ENCODE measurements around the gene RPN2.

The RPN2 gene

DNA sequence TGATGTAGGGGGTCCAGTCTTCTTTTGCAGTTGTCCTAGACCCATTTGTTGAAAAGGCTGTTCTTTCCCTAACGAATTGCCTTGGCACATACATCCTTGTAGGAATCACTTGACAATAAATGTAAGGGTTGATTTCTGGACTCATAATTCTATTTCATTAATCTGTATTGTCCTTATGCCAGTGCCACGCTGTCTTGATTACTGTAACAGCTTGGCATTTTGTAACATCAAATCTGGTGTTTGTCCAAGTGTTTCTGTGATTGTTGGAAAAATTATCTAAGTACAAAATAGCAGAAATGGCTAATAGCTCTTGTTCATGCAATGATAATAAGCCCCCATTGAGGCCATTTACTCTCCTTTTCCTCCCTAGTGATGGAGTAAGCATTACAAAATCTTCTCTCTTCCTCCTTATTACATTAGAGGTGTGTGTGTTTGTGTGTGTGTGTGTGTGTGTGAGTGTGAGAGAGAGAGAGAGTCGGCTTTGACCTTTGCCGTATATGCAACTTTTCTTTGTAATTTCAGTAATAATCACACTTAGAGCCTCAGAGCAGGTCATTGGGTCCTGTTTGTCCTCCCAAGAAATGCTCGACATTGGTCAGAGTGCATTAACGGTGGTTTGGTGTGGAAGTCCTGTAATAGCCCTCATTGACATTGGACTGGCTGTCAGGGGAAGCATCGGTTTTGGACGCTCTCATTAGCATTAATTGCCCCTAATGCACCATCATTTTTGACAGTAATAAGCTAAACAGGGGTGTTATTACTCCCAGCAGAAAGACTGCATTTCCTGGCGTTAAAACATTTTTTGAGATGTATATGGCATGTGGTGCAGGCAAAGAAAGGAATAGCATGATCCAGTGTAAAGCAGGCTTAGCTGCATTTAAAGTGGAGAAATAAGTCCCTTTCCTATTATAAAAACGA is 40.9 kb downstream of the RPN2 start:
- DNase-seq = no peak

DNA sequence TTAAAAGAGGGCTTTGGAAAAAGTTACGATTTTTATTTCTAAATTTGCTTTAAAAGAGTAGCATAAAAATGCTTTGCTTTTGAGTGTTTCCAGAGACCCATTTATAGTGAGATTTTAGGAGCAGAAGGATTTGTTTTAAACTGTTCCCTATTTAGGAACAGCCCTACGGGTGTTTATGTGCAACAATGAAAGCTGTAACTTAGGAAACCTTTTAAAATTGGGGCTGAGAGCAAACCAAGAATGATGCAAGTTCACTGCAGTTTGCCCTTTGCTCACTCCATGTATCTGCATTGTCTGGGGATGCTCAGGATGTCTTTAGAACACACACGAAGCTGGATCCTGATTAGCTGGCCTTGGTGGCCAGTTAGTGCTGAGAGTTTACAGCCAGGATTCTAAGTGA is 41.6 kb downstream of the RPN2 start:
- DNase-seq = no peak

DNA sequence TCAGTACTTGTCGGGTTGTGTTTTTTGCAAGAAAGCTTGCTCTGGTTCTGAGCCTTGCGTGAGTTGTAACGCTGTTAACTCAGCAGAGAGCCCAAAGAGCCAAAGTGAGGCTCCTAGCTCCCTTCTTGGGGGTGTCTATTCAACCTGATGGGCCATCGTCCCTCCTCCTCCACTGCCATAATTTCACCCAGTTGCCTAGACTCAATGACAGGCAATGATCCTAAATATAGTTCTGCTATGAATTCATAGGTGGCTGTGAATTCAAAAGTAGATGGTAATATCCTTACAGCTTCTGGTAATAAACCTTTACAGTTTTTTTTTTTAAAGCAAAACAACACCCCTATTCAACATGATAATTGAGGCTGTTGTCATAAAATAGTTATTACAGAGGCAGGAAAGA is 43.0 kb downstream of the RPN2 start:
- DNase-seq = no peak

DNA sequence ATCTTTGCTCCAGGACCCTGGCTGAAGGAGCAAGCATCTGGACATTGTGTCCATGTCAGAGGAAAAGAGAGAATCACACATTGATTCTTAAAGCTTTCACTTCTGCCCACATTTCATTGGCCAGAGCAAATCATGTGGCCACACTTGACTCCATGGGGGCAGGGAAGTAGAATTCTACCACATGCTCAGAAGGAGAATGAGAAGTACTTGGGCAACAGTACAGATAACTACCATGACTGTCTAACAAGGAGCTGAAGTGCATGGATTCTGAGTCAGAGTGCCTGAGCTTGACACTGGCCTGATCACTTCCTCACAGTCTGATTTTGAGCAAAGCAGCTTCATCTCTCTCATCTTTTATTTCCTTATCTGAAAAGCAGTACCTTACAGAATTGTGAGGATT is 43.9 kb downstream of the RPN2 start:
- DNase-seq = no peak

DNA sequence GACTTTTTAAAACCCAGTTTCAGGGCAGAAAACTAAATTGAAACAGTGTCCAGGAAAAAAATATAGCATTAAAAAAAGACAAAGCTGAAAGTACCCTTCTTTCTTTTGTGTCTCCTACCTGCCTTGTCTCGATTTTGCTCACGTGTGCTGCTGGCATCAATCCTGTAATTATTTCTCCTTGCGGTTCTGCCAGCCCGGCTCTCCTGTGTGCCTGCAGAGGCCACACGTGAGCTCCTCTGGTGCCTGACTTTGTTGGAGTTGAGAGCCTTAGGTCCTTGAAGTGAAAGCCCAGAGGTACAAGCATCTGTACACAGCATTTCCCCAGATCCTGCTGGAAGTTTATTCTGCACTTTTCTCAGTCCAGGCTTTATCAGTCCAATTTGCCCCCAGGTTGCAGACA is 46.0 kb downstream of the RPN2 start:
- no peak for DNase-seq

DNA sequence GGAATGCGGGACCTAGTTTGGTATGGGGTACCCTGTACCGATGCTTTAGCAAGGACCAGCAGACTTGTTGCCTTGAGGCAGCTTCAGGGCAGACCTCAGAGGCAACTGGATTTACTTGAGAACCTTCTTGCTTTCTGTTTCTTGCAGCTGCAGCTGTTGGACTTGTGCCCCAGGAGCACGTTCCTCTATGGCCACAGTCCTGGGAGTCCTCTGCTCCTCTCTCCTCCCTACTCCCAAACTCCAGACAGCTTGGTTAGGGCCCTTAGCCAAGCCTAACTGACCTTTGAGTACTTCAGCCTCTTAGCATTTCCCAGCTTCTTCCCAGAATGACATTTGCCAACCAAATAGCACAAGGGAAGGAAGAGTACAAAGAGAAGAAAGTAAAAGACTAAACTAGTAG is 47.8 kb downstream of the RPN2 start:
- DNase-seq = no peak

DNA sequence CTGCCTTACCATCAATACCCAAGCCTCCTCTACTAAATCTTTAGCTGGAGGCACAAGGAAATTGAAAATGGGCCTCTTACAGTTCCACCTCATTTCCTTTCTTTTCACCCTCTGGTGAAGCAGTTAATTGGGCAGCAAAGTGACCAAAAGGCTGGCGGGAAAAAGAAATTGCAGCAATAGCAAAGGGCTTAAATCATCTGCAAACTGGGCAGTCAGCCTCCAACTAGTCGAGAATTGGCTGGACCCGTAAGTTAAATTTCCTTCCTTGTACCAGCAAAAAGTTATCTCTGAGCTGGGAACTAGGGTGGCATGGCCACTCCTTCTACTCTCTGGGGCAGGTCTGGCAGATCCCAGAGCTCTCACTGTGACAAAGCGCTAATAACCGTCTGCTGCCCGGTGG is 49.0 kb downstream of the RPN2 start:
- DNase-seq = no peak

DNA sequence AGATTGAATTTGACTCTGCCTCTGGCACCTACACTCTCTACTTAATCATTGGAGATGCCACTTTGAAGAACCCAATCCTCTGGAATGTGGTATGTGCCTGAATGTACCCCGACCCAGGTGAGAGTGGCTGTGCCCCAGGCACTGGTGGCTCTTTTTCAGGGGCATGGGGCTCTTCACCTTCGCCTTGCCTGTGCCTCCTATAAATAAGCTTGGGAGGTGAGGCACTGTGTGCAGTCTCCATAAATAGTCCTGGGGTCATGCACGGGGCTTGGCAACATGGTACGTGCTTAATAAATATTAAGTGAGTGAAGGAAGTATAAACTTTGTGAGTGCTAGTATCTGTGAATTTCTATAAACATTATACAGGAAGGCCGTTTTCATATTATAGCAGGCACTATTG is 49.5 kb downstream of the RPN2 start:
- DNase-seq = no peak

DNA sequence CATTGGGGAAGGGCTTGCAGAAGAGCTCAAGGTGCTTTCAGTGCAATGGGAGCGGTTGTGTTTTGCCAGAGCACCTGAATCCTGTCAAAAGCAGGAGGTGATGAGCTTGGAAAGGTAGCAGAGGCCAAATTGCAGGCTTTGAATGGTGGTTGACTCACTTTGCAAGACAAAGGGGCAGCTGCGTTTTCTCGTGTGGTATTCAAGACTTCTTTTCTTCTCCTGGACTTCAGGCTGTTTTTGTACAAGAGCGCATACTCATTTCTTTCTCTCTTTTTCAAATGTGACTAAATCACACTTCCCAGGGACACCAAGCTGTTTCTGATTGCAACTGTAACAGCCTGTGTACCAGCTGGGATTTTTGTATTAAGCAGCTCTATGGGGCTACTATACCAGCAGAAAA is 50.2 kb downstream of the RPN2 start:
- no peak for DNase-seq

DNA sequence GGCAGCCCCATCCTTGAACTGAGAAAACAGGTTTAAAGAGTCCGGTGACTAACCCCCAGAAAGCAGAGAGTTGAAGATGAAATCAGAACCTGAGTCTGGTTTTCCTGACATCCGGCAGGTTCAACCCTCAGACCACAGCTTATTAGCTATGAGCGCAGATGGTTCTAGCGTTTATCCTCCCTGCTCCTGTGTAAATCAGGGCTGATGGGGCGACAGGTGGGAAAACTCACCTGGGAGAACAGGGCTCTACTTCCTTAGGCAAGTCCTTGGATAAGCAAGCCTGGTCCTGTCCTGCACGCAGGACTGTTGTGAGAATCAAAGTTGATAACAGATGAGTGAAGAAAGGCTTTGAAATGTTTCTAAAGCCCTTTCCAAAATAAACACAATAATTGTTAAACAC is 51.1 kb downstream of the RPN2 start:
- DNase-seq = no peak

DNA sequence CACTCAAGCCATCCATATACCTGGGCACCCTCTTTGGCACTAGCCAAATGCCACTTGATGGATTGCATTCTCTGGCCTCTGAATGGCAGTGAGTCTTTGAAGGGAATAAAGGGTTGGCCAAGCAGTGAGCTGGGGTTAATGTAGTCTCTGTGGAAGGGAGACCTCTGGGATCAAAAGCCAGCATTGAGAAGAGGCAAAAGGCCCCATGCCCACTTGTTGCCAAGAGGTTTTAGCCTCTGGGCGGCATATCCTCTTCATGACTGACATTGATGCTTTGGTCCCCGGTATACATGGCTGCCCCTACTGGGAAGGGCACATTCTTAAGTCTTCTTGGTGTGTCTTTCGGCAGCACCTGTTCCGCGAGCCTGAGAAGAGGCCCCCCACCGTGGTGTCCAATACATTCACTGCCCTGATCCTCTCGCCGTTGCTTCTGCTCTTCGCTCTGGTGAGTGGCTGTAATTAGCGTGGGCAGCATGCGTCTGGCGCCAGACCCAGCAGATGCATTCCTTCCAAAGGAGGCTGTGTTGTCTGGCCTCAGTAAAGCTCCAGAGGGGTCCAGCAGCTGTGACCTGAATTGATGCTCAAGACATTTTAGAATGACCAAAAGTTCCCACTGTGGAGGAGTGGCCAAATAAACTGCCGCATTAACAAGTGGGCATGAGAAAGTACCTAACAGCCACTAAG is 53.0 kb downstream of the RPN2 start:
- DNase-seq = no peak

DNA sequence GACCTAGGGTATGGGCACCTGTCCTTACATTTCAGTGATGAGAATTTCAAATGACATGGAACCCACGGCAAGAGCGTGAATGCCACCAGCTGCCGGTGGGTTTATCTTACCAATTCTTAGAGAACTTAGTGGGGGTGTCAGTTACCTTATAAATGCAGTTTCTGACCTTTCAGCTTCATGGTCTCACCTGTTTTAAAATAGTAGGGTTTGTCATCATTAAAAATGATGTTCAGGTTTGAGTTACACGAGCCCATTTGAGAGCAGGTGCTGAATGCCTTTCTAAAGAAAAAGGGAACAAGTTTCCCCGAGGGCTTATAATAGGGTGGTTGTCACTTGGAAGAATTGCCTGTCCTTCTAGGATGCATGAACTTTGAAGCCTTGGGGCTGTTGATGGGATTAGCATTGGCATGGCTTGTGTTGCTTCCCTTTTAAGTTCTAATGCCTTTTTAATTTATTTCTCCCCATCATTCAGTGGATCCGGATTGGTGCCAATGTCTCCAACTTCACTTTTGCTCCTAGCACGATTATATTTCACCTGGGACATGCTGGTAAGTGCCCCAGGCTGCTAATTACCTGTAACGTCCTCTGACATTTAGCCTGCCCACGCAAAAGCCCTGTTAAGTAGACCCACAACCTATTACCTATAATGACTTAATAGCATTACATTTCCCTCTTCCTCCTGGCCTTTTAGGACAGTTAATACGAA is 54.6 kb downstream of the RPN2 start:
- no peak for DNase-seq

DNA sequence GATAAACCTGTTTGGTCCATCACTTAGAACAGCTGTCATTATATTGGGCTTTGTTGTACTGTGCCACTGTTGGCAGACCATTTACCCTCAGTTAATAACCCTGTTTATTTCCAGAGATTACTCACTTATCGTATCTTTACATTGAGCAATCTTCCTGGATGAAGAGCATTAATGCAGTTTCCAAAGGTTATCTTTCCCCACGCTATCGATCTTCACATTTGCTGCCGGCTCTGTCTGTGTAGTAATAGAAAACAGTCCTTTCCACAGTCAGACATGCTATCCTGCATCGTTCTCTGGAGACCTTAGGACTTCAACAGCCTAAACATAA is 55.1 kb downstream of the RPN2 start:
- DNase-seq = no peak

DNA sequence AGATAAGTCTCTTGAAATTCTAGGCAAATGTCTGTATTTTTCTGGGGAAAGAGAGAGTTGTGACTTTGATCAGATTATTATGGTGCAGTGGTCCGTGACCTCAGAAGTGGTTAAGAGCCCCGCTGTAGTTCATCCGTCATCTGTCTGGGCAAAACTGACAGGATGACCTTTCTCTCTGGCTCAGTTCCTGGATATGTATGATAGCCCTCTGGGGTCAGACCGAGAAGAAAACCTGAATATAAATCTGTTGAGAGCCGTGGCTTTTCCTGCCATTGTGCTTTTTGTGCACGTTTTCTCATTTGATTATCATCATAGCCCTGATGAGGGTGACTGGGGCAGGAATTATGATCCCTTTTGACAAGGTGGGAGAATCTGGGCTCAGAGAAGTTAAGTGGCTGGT is 55.9 kb downstream of the RPN2 start:
- DNase-seq = no peak

DNA sequence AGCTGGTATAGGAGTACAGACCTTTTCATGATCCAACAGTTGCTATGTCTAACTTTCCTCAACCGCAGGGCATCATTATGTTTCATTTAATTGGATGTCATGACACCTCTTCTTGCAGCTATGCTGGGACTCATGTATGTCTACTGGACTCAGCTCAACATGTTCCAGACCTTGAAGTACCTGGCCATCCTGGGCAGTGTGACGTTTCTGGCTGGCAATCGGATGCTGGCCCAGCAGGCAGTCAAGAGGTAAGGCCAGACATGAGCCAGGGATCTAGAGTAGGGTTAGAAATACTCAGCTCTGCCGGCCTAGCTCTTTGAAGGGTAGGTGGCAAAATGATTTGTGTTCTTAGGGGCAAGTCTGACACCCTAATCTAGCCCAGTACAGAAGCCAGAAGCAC is 57.3 kb downstream of the RPN2 start:
- DNase-seq = no peak

DNA sequence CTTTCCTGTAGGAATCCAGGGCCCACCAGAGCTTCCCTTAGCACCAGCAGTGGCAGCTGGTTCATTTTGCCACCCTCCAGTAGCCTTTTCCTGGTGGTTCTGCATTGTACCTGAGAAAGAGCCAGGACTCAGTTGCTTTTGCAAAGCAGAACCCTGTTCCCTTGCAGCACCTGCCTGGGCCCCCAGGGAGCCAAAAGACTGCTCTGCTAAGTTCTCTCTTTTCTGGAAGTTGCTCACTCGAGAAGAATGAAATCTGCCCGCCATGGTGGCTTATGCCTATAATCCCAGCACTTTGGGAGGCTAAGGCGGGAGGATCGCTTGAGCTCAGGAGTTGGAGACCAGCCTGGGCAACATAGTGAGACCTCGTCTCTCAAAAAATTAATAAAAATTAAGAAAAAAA is 58.5 kb downstream of the RPN2 start:
- no peak for DNase-seq

DNA sequence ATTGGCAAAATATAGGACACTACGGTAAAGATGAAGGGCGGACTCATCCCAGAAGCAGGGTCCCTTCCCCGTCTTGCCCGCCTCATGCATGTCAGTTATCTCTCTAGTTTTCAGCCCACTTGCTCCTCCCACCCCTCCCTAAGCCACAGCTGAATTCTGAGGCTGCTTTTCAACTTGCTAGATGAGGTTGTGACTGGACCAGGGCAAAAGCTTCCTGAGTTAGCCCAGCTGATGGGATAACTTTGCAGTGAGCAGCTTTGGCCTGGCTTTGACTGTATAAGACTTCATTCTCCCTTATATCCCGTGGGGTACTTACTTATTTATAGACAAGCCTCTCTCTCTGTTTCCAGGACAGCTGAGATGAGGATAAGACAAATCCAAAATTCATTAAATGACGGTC is 59.3 kb downstream of the RPN2 start:
- DNase-seq = no peak

DNA sequence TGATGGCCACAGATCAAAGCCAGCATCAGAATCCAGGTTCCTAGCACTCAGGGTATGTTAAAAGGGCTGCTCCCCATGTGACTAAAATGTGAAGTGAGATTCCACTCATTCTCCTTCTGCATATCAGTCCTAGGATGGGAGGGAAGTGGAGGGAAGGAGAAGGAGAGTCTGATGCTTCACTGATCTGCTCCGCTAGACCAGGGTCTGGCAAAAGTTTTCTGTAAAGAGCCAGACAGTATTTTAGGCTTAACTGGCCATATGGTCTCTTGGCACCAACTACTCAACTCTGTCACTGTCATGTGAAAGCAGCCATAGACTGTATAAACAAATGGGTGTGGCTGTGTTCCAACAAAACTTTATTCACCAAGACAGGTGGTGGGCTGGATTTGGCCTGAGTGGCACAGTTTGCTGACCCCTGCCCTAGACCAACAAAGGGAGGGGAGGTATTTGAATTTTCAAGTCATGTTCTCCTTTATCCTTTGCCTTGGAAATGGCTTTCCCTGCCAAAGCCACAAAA is 59.9 kb downstream of the RPN2 start:
- DNase-seq = no peak

DNA sequence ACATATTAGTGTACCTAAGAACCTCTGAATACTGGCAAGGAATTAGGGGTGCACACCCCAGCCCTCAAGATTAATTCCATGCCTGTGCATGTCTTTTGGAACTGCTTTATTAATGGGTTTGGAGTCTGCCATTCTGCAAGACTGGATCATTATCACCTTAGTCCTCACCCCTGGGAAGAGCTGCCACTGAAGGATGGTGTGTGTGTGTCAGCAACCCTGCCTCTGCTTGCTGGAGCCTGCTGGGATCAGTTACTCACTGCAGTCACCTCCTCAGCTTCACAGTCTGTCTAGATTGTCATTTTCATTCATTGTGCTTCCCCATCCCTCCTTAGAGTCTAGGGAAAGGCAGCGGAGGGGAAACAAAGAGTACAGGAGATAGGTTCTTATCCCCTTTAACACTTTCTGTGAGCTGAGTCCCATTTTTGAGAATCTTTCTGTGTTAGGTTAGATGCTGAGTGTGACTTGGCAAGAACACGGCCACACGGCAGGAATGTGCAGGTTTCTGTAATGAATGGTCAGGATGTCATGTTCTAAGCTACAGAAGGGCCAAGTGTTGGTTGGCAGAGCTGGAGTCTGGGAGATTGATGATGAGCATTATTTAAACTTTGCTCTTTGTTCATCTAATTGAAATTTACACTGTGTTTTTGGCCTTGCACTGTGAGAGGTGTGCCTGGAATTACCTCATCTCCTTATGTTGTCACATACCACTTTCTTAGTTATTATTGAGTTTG is 61.4 kb downstream of the RPN2 start:
- no peak for DNase-seq

DNA sequence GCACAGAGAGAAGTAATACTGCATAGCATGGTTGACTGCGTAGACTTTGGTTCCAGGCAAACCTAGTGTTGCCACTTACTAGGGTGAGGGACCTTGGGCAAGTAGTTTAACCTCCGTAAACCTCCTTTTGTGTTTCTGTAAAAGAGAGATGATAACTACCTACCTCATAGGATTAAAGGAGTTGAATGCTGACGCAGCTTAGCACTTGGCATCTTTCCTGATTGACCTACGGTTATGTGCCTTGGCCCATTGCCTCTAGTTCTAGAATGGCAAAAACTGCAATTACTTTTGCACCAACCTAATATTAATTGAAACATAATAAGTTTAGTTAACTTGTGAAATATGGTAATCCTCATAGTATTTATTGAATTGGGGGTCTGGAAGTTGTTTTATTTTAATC is 63.4 kb downstream of the RPN2 start:
- DNase-seq = no peak

DNA sequence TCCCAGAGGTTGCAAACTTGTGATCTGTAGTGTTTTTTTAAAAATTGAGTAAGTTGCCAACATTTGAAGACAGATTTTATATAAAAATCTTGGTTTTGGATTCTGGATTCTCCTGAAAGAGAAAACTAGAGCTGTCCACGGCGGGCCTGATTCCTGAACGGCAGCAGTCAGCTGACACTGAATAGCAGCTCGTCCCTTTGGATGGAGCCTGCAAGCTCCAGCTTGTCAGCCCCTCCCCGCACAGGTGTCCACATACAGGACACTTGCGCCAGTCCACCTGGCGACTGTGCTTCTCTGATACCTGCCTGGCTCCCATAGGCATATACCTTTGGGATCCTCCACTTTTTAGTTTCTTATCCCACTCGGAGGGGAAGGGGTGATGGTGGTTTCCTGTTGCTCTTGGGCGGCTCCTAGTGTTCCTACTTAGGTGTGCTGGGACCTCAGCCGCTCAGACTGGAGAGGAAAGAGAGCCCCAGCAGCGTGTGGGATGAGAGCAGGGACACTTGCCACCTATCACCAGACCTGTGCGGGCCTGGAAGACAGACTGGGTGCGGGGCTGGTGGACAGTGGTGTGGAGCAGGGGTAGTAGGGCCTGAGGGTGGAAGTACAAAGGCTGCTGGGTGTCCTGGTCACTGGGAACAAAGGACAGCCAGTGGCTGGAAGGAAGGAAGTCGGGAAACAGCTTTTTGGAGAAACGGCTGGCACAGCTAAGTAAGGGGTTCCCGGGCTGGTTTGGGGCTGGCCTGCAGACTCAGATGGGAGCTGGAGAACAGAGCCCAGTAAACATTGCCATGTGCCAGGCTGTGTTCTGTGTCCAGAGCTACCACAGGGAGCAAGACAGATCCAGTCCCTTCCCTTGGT is 64.2 kb downstream of the RPN2 start:
- DNase-seq = no peak

DNA sequence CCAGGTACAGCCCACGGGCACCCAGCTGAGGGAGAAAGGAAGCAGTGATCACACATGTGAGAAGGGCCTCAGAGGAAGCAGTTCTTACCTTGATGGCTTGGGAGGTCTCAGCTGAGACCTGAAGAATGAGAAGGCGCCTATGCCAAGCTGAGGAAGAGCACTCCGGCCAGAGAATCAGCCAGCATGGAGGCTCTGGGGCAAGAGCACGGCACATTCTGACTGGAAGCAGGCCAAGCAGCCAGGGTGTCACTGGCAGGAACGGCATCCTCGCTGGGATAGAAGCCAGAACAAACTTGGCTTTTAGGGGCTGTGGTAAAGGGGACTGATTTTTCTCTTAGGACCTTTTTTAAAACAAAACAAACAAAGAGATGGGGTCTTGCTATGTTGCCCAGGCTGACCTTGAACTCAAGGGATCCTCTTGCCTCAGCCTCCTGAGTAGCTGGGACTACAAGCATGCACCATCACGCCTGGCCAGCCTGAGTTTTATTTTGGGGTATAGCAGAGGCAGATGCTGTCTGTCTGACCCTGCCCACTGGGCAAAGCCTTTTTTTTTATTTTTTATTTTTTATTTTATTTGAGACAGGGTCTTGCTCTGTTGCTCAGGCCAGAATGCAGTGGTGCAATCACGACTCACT is 64.9 kb downstream of the RPN2 start:
- DNase-seq = no peak

Data from T-helper 1 cell (primary cell).